SH-SY5Y (cell line): ENCODE results near the gene SLC19A1.

Experiments
- GATA2 ChIP-seq: IDR thresholded peaks from 2 replicates; pipeline ENCODE4 v1.6.1; 2011; ENCODE audit warnings: mild to moderate bottlenecking, low read depth, low read length
- GATA3 ChIP-seq: IDR thresholded peaks from 2 replicates; pipeline ENCODE4 v1.6.1; 2011; ENCODE audit warnings: low read depth, mild to moderate bottlenecking, low read length, moderate library complexity

DNA sequence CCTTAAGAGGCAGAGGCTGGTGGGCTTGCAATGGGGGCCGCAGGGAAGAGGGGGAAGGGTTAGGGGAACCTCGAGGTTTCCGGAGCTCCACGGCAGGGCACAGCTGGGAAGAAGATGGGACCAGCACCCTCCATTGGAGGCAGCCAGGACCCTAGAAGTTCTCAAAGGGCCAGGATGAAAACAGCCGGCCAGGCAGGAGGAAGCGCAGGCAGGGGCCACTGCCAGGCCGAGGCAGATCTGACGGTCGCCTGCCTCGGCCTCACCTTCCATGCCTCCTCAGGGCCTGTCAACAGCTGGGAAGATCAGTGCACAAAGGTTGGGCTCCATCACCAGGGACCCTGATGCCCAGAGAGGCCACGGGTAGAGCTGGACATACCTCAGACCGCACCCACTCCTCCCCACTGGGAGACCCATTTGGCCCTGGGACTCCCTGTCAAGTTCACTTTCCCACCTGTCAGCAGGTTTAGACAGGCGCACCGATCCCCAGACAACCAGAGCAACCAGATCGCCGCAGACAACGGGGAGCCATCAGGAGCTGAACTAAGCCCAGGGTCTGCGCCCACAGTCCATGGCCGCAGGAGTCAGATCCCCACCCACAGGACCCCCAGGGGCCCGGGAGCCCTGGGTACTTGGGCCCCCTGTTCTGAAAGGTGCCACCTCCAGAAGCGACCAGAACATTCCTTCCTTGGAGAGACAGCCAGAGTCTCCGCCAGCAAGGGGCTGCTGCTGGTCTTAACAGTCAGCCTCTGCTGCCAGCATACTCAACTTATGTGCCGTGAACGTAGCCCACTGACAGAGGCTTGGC lies 2.2 kb downstream of the SLC19A1 start:
- no peak for TF ChIP-seq GATA3
- TF ChIP-seq GATA2, result no peak
